ENCODE measurements around the gene GPR22. TPM values are rescaled to one million over a fixed set of nuclear protein-coding genes. Genes with fewer than 3 reads are reported as not detected.

Gene GPR22
- under 0.01 TPM in 1 of 2 replicates, not detected in the other for total RNA-seq

GRCh38 chr7:107469929-107470328 lies at the start of gene GPR22:
Gene GPR22 (plus strand): TSS chr7:107470057. CDS start chr7:107474061, 4,004 bp downstream.

Small RNA genes within 50 kb of the gene (small RNA-seq; reads per million reads assigned to genes)
- not detected for gene AC002381.1

Other genes with a start within 250 kb of the GPR22 start
- gene COG5, start 93.9 kb downstream of the GPR22 start, total RNA-seq, result 34.9 and 43.4 TPM in 2 replicates
- gene DUS4L, start 93.9 kb downstream of the GPR22 start, total RNA-seq, result 6.2 and 10.2 TPM in 2 replicates
- 111 and 185 TPM in 2 replicates for gene BCAP29, start 110.2 kb downstream of the GPR22 start, total RNA-seq
- 3.5 and 4.9 TPM in 2 replicates for gene SLC26A4, start 190.8 kb downstream of the GPR22 start, total RNA-seq